Measurements from ENCODE around the gene TBC1D23.

The TBC1D23 gene

DNA sequence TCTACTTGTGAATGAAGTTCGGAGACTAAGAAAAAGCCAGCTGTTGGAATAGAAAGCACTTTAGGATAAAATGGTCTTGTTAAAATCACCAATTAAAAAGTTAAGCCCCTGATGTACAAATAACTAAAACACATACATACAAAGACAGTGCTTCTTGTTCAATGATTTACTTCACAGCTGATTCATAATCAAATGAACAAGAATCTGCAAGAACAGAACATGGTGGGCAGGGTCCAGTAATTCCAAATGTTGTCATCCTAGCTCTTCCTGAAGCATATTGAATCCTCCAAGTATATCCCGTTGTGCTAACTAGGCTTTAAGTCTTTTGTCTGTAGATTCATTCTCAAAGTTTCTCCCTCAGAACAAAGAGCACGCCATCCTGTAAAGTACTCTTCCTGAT lies 98.2 kb downstream of the TBC1D23 start:
- DNase-seq, result no peak

DNA sequence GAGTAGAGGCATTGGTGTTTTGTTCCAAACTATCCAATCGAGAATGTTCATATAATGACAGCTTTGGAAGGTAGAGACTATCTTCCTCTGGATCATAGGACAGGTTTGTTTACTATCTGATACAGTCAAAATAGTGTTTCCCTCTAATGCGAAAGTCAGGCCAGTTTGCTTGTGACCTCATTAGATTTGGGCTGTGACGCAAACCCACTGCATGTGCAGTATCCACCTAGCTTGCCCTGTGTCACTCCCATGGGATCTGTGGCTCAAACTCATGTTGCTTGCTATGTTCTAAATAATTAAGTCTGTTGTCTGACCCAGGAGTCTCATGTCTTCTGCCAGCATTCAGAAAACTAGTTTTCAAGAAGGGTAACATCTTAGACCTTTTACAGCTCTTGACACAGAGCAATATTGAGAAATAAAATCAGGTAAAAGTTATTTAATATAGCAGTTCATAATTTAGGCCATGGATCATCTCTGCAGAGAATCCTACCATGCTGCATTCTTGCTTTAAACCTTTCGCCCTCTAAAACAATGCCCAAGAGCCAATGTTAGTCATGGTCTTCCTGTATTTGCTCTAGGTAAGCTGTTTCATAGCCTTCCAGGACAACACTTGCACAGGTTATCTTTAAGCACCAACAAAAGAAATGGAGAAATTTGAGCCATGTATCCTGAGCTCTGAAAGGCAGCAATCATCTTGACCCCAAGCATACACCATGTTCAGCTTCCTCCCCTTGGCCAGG lies 100.1 kb downstream of the TBC1D23 start:
- no peak for DNase-seq

DNA sequence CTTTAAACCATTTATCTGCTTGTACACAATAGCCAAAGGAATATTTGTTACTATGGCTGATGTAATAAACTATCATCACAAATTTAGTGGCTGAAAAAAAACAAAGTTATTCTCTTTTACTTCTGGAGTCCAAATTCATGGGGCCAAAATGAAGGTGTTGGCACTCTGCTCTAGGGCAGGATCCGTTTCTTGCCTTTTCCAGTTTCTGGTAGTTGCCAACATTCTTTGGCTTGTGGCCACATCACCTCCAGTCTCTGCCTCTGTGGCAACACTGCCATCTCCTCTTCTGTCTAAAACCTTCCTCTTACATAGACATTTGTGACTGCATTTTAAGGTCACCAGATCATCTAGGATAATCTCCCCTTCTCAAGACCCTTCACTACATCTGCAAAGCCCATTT lies 101.1 kb downstream of the TBC1D23 start:
- no peak for DNase-seq

DNA sequence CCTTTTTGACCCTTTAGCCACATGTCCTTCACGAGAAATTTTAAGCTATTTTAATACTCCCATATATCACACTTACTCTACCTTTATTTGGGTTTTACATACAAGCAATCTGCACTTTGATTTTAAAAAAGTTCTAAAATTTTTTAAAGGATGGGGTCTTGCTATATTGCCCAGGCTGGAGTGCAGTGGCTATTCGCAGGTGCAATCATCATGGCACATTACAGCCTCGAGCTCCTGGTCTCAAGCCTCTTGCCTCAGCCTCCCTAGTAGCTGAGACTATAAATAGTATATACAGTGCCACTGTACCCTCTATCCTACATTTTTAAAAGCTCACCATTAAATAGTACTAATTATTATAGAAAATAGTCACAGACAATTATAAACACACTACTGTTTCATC lies 103.6 kb downstream of the TBC1D23 start:
- no peak for DNase-seq

DNA sequence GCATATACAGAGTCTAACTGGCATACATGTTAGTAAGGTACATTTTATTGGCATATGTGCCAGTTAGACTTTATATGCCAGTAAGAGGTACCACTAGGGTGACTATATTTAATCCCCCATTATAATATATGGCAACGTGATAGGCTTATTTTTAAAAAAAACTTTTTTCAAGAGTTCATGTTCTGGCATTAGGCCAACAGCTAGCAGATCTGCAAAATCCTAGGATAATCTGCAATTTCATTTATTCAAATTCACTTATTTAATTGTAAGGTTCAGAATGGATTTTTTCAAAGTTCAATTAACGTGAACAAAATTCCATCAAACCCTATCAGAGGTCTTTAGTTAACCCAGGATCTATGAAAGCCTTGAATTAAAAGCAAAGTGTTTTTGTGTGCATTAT lies 105.6 kb downstream of the TBC1D23 start:
- no peak for DNase-seq

DNA sequence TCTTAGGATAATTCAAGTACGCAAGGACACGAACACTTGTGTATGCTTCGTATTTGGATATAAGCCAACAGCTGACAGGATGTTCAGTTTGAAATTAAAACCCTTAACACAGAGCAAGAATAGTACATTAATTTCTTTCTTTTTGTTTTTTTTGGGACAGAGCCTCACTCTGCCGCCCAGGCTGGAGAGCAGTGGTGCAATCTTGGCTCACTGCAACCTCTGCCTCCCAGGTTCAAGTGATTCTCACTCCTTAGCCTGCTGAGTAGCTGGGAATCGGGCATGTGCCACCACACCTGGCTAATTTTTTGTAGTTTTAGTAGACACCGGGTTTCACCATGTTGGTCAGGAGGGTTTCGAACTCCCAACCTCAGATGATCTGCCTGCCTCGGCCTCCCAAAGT lies 107.6 kb downstream of the TBC1D23 start:
- DNase-seq, result no peak

DNA sequence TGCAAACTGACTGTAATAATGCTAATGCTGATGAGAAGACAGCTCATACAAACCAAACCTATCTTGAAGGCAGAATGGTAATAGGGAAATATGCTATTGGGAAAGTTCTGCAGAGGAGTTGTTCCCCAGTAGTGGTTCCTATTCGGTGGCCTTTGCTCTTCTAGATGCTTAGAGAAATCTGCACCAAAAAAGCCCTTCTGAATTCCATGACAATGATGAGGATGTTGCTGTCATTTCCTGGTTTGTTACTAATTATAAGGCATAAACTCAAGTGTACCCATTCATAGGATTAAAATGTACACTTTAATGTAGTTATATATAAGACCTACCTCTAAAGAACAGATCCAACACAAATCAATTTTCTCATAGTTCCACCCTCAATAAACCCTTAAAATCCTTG lies 110.0 kb downstream of the TBC1D23 start:
- DNase-seq, result no peak

DNA sequence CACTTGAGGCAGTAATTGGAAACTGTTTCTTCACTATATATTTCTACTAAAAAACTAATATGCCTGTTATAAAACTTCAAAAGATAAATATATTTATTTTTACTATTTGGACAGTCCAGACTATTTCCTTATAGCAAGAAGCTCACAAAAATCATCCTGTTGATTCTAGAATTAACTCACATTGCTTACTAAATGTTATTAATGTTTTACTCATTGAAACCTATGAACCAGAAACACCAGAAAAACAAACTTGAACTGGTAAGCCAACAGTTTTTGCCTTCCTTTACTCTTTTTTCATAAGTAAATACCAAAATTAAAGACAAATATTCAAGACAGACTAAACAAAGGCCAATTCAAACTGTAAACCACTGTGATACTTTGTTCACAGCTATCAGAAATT lies 113.7 kb downstream of the TBC1D23 start:
- DNase-seq, result no peak

All from NCI-H526 (cell line).